Activated T-cell treated with anti-CD3 and anti-CD28 coated beads for 1 hour (primary cell): ENCODE results near the gene FKBP5.
"Not testable (repeated sequence)": the region's sequence is repeated elsewhere in the genome, so short reads cannot be mapped to it uniquely, and the experiment has no call there.

Experiments
- DNase-seq: peaks from one replicate; pipeline ENCODE4 v3.0.0-alpha.2; 2020; ENCODE audit warnings: low read depth

The FKBP5 gene

DNA sequence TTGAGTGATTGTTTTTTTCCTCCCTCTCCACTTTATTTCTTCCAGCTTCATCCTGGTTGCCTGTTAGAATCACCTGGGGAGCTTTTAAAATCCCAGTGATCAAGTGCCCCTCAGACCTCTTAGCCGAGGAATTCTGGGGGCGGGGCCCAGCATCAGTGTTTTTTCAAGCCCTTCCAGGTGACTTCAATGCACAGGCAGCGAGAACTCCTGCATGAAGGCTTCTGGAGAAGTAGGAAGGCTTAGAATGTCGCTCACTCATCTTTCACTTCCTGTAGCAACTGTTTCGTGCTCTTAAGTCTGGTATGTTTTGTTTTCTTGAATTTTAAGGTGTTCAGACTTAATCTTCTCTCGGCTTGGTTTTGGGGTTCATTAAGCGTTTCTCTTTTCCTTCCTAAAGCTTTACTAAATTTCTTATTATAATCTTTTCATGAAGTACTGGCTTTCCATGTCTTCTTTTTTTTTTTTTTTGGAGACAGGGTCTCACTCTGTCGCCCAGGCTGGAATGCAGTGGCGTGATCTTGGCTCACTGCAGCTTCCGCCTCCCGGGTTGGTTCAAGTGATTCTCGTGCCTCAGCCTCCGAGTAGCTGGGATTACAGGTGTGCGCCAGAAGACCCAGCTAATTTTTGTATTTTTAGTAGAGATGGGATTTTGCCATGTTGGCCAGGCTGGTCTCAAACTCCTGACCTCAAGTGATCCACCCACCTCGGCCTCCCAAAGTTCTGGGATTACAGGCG, 145.1 kb downstream of the FKBP5 start:
- no peak for DNase-seq

DNA sequence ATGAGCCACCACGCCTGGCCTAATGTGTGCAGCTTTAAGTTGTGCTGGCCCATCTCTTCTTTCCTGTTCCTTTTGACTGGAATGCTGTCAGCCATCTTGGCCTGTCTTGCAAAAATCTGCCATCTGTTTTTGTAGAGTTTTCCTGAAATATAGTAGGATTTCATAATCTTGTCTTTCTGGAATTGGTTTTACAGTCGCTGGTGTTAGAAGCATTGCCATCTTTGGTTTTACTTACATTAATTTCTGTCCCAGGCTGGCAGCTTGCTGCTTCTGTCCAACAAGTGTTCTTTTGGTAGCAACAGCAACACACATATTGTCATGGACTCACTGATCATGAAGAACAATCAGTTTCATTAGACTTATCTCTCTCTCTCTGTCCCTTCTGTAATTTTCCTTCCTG, 146.9 kb downstream of the FKBP5 start:
- DNase-seq = no peak

DNA sequence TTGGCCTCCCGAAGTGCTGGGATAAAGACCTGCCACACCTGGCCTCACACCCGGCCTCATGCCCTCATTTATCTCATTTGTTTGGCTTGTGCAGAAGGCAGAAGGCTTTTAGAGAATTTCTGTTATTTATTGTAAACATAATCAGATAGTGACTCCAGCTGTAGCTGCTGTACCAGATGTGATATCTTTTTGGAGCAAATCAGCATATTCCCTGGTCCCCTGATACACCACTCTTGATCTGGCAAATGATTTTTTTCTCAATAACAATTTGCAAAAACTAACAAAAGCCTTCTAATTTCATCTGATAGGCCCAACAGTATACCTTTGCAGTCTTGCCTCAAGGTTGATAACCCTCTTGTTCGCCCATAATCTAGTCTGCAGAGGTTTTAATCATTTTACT, 149.5 kb downstream of the FKBP5 start:
- no peak for DNase-seq

DNA sequence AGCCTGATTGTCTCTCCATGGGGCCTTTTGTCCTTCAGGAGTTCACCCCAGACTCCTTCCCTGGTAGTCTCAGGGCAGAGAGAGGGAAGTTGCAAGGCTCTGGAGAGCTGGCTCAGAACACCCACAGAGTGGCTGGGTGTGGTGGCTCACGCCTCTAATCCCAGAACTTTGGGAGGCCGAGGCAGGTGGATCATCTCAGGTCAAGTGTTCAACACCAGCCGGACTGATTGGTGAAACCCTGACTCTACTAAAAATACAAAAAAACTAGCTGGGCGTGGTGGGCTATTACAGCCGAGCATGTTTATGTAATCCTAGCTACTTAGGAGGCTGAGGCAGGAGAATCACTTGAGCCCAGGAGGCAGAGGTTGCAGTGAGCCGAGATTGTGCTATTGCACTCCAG, 152.9 kb downstream of the FKBP5 start:
- not testable (repeated sequence) for DNase-seq

DNA sequence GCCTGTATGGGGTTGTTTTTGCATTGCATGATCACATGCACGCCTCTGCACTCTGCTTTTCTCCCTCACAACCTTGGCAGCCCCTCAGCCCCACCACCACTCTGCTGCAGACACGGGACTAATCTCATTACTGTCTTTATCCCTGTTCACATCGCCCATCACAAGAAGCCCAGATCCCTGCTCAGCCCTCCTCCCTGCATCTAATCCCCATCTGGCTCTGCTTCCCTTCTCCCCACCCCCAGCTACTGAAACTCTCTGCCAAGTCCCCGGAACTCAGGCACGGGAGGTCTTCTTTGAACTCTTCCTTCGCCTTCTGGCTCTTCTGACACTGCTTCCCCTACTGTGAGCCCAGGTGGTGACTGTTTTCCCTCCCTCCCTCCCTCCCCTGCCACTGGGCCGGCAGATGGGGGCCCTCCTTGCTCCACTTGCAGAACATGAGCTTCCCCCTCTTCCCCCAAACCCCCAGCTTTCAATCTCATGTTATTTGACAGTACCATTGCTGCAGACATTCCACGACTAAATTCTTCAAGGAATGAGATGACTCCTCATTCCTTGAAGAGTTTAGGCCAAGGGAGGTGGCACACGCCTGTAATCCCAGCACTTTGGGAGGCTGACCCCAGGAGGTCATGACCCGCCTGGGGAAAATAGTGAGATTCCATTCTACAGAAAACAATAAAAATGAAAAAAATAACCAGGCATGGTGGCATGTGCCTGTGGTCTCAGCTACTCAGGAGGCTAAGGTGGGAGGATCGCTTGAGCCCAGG, 154.1 kb downstream of the FKBP5 start:
- no peak for DNase-seq

DNA sequence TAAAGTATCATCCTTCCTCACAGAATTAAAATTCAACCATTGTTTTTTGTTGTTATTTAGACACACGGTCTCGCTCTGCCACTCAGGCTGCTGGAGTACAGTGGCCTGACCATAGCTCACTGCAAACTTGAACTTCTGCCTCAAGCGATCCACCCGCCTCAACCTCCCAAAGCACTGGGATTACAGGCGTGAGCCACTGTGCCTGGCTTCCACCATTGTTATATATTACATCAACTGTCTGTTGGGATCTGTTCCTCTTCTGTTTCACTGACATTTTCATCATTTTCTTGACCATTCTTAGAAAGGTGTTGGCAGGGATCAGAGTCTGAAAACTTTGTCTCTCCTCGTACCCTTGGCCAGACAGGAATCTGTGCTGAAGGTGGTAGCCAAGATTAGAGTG, 154.7 kb downstream of the FKBP5 start:
- no peak for DNase-seq

GRCh38 chr6:35532126-35532525, 156.6 kb downstream of the FKBP5 start:
- no peak for DNase-seq

GRCh38 chr6:35524380-35525020, 164.2 kb downstream of the FKBP5 start:
- no peak for DNase-seq
